Endothelial cell of umbilical vein (primary cell): ENCODE results near the gene FRMD4A. TPM values are rescaled to one million over a fixed set of nuclear protein-coding genes. Genes with fewer than 3 reads are reported as not detected.

Experiments
- BruUV-seq: library from RNA; stranded (reverse); fragments of 400-500 nt; replicated peaks from 2 replicates; lab custom pipeline; 2021; lab: Mats Ljungman, UMichigan
- CTCF ChIA-PET: fragments of 300-600, 350-600 bp; sonication (Branson Sonifier 250); formaldehyde crosslinking; loops from one replicate; lab custom pipeline; 2021; ENCODE audit warnings: antibody characterized with exemption, inconsistent platforms; lab: Charles Lee
- POLR2A ChIA-PET: fragments of 300-600, 350-600 bp; sonication (Branson Sonifier 250); formaldehyde crosslinking; loops from one replicate; lab custom pipeline; 2021; ENCODE audit warnings: antibody characterized with exemption, inconsistent platforms; lab: Charles Lee
- DNase-seq: peaks from one replicate; pipeline ENCODE4 v3.0.0-alpha.2; 2011; ENCODE audit warnings: low read depth, low spot score
- FAIRE-seq: peaks from 2 replicates; lab custom pipeline; 2011; peaks lifted over from hg19 to GRCh38; lab: Jason Lieb, UNC
- H2AFZ ChIP-seq: 2 replicates; pipeline ENCODE4 v1.6.0; 2012; ENCODE audit warnings: low read depth, low read length, control low read depth, inconsistent platforms
- H3K27ac ChIP-seq: 2 replicates; pipeline ENCODE4 v1.5.1; 2011; ENCODE audit warnings: low read depth, mild to moderate bottlenecking, control low read depth, low read length, moderate library complexity; ENCODE audit not compliant: insufficient read depth
- H3K27me3 ChIP-seq, 2 experiments: 2 replicates each; pipeline versions ENCODE4 v1.6.0 to v1.6.1; 2011; ENCODE audit warnings: low read length in 2 of 2, mixed read lengths in 1 of 2; ENCODE audit not compliant: control insufficient read depth in 2 of 2, insufficient read depth in 2 of 2
- H3K36me3 ChIP-seq, 2 experiments: 2 replicates in 1 of 2; 3 replicates in 1 of 2; pipeline ENCODE4 v1.5.1; 2011; ENCODE audit warnings: low read length in 2 of 2, mild to moderate bottlenecking in 1 of 2, moderate library complexity in 1 of 2; ENCODE audit not compliant: control insufficient read depth in 2 of 2, insufficient read depth in 2 of 2; ENCODE audit errors: extremely low read depth in 1 of 2
- H3K4me1 ChIP-seq: 3 replicates; pipeline ENCODE4 v1.5.1; 2011; ENCODE audit warnings: mild to moderate bottlenecking, low read length; ENCODE audit not compliant: control insufficient read depth, insufficient read depth; ENCODE audit errors: extremely low read depth
- H3K4me2 ChIP-seq: 2 replicates; pipeline ENCODE4 v1.6.1; 2011; ENCODE audit warnings: low read length, control low read depth, mixed read lengths; ENCODE audit not compliant: insufficient read depth
- H3K4me3 ChIP-seq, 3 experiments: fragments of 200-600 bp in 1 of 3; sonication (generic), shearing (Covaris generic) in 1 of 3; replicated peaks in 1 of 3; 2 replicates each; pipeline ENCODE4 v1.5.1; 2011 to 2016; ENCODE audit warnings: control low read depth in 3 of 3, low read length in 3 of 3, mild to moderate bottlenecking in 2 of 3, inconsistent platforms in 1 of 3, low read depth in 1 of 3, moderate library complexity in 1 of 3; ENCODE audit not compliant: insufficient read depth in 1 of 3
- H3K79me2 ChIP-seq: 2 replicates; pipeline ENCODE4 v1.6.0; 2012; ENCODE audit warnings: low read length, inconsistent platforms; ENCODE audit not compliant: control insufficient read depth, insufficient read depth
- H3K9ac ChIP-seq: replicated peaks from 2 replicates; pipeline ENCODE3; 2011; ENCODE audit warnings: low read length, control low read depth; ENCODE audit not compliant: insufficient read depth; ENCODE audit errors: extremely low read depth
- H3K9me1 ChIP-seq: replicated peaks from 3 replicates; pipeline ENCODE4 v1.6.0; 2011; ENCODE audit warnings: mild to moderate bottlenecking, low read length; ENCODE audit not compliant: control insufficient read depth, insufficient read depth; ENCODE audit errors: extremely low read depth
- H3K9me3 ChIP-seq: replicated peaks from 2 replicates; pipeline ENCODE4 v1.5.1; 2012; ENCODE audit warnings: low read length, inconsistent platforms; ENCODE audit not compliant: control insufficient read depth, insufficient read depth
- H4K20me1 ChIP-seq: replicated peaks from 2 replicates; pipeline ENCODE3; 2011; ENCODE audit warnings: mild to moderate bottlenecking, low read length; ENCODE audit not compliant: control insufficient read depth, insufficient read depth; ENCODE audit errors: extremely low read depth
- EZH2 ChIP-seq: IDR thresholded peaks from 2 replicates; pipeline ENCODE4 v1.6.1; 2012; ENCODE audit warnings: borderline replicate concordance, low read depth, mild to moderate bottlenecking, moderate library complexity, low read length, inconsistent platforms; ENCODE audit not compliant: severe bottlenecking
- FOS ChIP-seq: IDR thresholded peaks from 2 replicates; pipeline ENCODE4 v1.6.1; 2011; ENCODE audit warnings: mild to moderate bottlenecking, low read length, moderate library complexity, borderline replicate concordance; ENCODE audit not compliant: insufficient read depth
- GATA2 ChIP-seq: IDR thresholded peaks from 2 replicates; pipeline ENCODE4 v1.7.0; 2011; ENCODE audit warnings: low read depth, mild to moderate bottlenecking, moderate library complexity, mixed read lengths, low read length; ENCODE audit not compliant: insufficient read length, insufficient read depth
- JUN ChIP-seq: IDR thresholded peaks from 2 replicates; pipeline ENCODE4 v1.6.1; 2011; ENCODE audit warnings: borderline replicate concordance, low read depth; ENCODE audit not compliant: insufficient read length, insufficient read depth
- MYC ChIP-seq: IDR thresholded peaks from one replicate; pipeline ENCODE4 v1.6.1; 2011; ENCODE audit warnings: mild to moderate bottlenecking, low read depth, low read length
- POLR2A ChIP-seq: IDR thresholded peaks from 2 replicates; pipeline ENCODE4 v1.6.1; 2012; ENCODE audit warnings: low read depth, mild to moderate bottlenecking, control low read depth, low read length
- POLR2AphosphoS5 ChIP-seq: IDR thresholded peaks from 2 replicates; pipeline ENCODE4 v1.6.1; 2012; ENCODE audit warnings: low read depth, mild to moderate bottlenecking, control low read depth, low read length, moderate library complexity; ENCODE audit not compliant: insufficient read depth
- dilution Hi-C: fragments of 300-500 bp; cut with MboI; formaldehyde crosslinking; loops from one replicate; pipeline ENCODE4 v1.15.0; 2019; ENCODE audit warnings: low sequenced_read_pairs; ENCODE audit not compliant: extremely low pct_ligation_motif_present
- intact Hi-C: fragments of 100-400 bp; cut with micrococcal nuclease; formaldehyde crosslinking; loops from one replicate; pipeline ENCODE4 v1.10.0; 2022
- polyA plus RNA-seq, 4 experiments: library from polyadenylated mRNA; depleted of rRNA in 3 of 4; stranded (reverse) in 3 of 4; unstranded in 1 of 4; fragments of >200 nt; gene quantifications; 2 replicates each; pipeline versions ENCODE4 v1.2.1 to v1.2.3, GENCODE V29; 2011 to 2012; ENCODE audit warnings: missing spikeins in 1 of 4
- total RNA-seq: library from RNA; stranded (reverse); gene quantifications from 2 replicates; pipeline ENCODE4 v1.2.3, GENCODE V29; 2021
- TF ChIP-seq, protein P1 (sequence below), 2 donors: IDR thresholded peaks; 1 replicate in 1 of 2; 2 replicates in 1 of 2; pipeline ENCODE4 v1.5.1; 2011; ENCODE audit warnings: low read length in 2 of 2, mild to moderate bottlenecking in 2 of 2, moderate library complexity in 2 of 2, control low read depth in 1 of 2, inconsistent platforms in 1 of 2, low read depth in 1 of 2; ENCODE audit not compliant: insufficient read depth in 1 of 2; ENCODE audit errors: extremely low read depth in 1 of 2
- TF ChIP-seq, protein P2 (sequence below): IDR thresholded peaks from 2 replicates; pipeline ENCODE4 v1.6.1; 2011; ENCODE audit not compliant: insufficient read depth, insufficient read length

FRMD4A gene
- total and polyA plus RNA-seq, 2 donors (not counting 3 experiments of a cell fraction or from before 2014, with no cell fraction given): 123 to 148 TPM

DNA sequence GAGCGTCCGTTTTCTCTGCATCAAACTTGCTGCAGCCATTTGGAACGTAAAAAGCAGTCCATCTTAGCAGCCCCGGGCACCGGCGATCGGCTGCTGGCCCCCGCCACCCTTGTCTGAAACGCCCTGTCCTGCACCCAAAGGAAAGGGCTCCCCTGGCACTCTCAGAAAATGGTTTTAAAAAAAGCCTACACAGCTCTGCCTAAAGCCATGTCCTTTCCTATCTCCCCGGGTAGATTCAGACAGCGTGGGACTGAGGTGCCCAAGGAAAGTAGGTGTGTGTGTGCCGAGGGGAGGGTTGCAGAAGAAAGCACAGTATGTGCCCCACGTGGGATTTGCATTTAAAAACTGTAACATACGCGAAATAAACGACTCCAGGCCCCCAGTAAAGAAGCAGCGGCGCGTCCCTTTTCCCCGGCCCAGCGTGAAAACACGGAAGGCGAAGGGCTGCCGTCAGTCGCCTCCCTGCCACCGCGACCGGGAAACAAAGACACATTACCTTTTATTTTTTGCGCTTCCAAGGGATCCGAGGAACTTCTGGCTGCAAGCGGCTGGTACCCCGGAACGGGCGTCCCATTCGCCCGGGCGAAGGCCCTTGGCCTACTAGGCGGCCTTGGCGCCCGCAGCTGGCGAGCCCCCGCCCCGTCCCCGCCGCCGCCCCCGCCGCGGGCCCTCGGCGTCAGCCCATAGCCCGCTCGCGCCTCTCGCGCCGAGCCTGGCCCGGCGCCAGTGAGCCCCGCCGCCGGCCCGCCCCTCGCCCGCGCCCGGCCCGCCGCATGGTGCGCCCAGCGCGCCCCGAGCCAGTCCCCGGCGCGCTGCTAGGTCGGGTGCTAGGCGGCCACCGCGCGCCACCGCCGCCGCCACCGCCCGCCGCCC is 439.4 kb downstream of the FRMD4A start:
- FAIRE-seq: peak; percentile 38

More for the DNA sequence above, 439.4 kb downstream of the FRMD4A start:
- intact Hi-C loops (loop anchor here (2.0 to 5.0 kb wide), 6 partner anchors 53 to 207 kb away; no protein-coding TSS in a partner anchor), dilution Hi-C loops (no loop called here)
- POLR2A ChIA-PET: interaction anchor here (0.7 to 2.6 kb wide), 2 partner anchors 9 to 99 kb away, joined by 5 to 12 read pairs; no protein-coding TSS in a partner anchor
- peak; percentile 56 for DNase-seq
- H3K79me2 ChIP-seq: peaks cover 75% of the 10 kb centered on the region
- peak overlapping the region; percentile 95 for H3K4me2 ChIP-seq
- no peaks in the 10 kb centered on the region for H3K9me1 ChIP-seq
- TF ChIP-seq POLR2A (peak; percentile 24), EZH2 (no peak), POLR2AphosphoS5 (peak; percentile 62), JUN (no peak), FOS (no peak), GATA2 (no peak), MYC (no peak)
- TF ChIP-seq, protein P1, sequence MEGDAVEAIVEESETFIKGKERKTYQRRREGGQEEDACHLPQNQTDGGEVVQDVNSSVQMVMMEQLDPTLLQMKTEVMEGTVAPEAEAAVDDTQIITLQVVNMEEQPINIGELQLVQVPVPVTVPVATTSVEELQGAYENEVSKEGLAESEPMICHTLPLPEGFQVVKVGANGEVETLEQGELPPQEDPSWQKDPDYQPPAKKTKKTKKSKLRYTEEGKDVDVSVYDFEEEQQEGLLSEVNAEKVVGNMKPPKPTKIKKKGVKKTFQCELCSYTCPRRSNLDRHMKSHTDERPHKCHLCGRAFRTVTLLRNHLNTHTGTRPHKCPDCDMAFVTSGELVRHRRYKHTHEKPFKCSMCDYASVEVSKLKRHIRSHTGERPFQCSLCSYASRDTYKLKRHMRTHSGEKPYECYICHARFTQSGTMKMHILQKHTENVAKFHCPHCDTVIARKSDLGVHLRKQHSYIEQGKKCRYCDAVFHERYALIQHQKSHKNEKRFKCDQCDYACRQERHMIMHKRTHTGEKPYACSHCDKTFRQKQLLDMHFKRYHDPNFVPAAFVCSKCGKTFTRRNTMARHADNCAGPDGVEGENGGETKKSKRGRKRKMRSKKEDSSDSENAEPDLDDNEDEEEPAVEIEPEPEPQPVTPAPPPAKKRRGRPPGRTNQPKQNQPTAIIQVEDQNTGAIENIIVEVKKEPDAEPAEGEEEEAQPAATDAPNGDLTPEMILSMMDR (IDR thresholded peaks at IDR 0.05; ENCODE audit: extremely low read depth in 1 of 2, insufficient read depth in 1 of 2, low read depth in 1 of 2, low read length in 2 of 2): no peak
- TF ChIP-seq, protein P2, sequence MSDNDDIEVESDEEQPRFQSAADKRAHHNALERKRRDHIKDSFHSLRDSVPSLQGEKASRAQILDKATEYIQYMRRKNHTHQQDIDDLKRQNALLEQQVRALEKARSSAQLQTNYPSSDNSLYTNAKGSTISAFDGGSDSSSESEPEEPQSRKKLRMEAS: no peak
- peak overlapping the region; percentile 98 for H3K9ac ChIP-seq
- no TSS peak for BruUV-seq
- H3K9me3 ChIP-seq: no peaks in the 10 kb centered on the region
- H4K20me1 ChIP-seq: no peaks in the 10 kb centered on the region
- peaks cover 0 to 2% of the 10 kb centered on the region in 2 experiments for H3K36me3 ChIP-seq
- no peak overlapping the region for H2AFZ ChIP-seq
- CTCF ChIA-PET: interaction anchor here (1.2 to 2.7 kb wide), 5 partner anchors 9 to 202 kb away, joined by 4 to 13 read pairs (median 5); no protein-coding TSS in a partner anchor
- H3K27me3 ChIP-seq: no peaks in the 10 kb centered on the region
- H3K4me3 ChIP-seq: peak overlapping the region; percentile 74 to 88 (median 78)
- H3K4me1 ChIP-seq: peaks cover 60% of the 10 kb centered on the region
- H3K27ac ChIP-seq: peak overlapping the region; percentile 93
